ENCODE results near the gene GBX1.
A peak's percentile ranks its signal among the peaks of the same experiment; 100 is the strongest.

GBX1 gene

GRCh38 chr7:151152643-151153513 is 14.6 kb downstream of the GBX1 start:
- H3K4me3 ChIP-seq (ENCODE audit: low read length, poor library complexity, severe bottlenecking): no peak overlapping the region
- no peaks in the 10 kb centered on the region for H3K9me3 ChIP-seq (ENCODE audit: insufficient read depth, low read depth, low read length)
- H3K9ac ChIP-seq (ENCODE audit: low read depth, low read length, poor library complexity, severe bottlenecking): no peak overlapping the region
- H4K20me1 ChIP-seq (ENCODE audit: insufficient read depth, low read length, poor library complexity, severe bottlenecking): no peaks in the 10 kb centered on the region
- TF ChIP-seq CTCF (conservative IDR thresholded peaks at IDR 0.05; ENCODE audit: low read length): peak; percentile 32
- no peak for TF ChIP-seq EZH2phosphoT487 (IDR thresholded peaks at IDR 0.05; ENCODE audit: borderline replicate concordance)
- H3K36me3 ChIP-seq (ENCODE audit: insufficient read depth, low read length): no peaks in the 10 kb centered on the region
- H3K4me1 ChIP-seq (ENCODE audit: insufficient read depth, low read length, poor library complexity, severe bottlenecking): no peaks in the 10 kb centered on the region
- H3K27me3 ChIP-seq (ENCODE audit: insufficient read depth, low read length, poor library complexity, severe bottlenecking): no peaks in the 10 kb centered on the region
- no peaks in the 10 kb centered on the region for H3K79me2 ChIP-seq (ENCODE audit: insufficient read depth, low read length)
- H2AFZ ChIP-seq (ENCODE audit: low read length): no peak overlapping the region
- no peak overlapping the region for H3K4me2 ChIP-seq (ENCODE audit: low read depth, low read length, poor library complexity, severe bottlenecking)
- no peaks in the 10 kb centered on the region for H3K9me2 ChIP-seq (replicated peaks; ENCODE audit: low read depth, low read length)
- no peaks in the 10 kb centered on the region for H3F3A ChIP-seq (ENCODE audit: low read depth)

GRCh38 chr7:151150388-151150787 is 17.1 kb downstream of the GBX1 start:
- H2AFZ ChIP-seq (ENCODE audit: low read length): no peak overlapping the region
- no peak overlapping the region for H3K4me2 ChIP-seq (ENCODE audit: low read depth, low read length, poor library complexity, severe bottlenecking)
- no peak overlapping the region for H3K9ac ChIP-seq (ENCODE audit: low read depth, low read length, poor library complexity, severe bottlenecking)
- H3K9me2 ChIP-seq (replicated peaks; ENCODE audit: low read depth, low read length): no peaks in the 10 kb centered on the region
- H3K9me3 ChIP-seq (ENCODE audit: insufficient read depth, low read depth, low read length): no peaks in the 10 kb centered on the region
- H3K27me3 ChIP-seq (ENCODE audit: insufficient read depth, low read length, poor library complexity, severe bottlenecking): no peaks in the 10 kb centered on the region
- no peaks in the 10 kb centered on the region for H3K4me1 ChIP-seq (ENCODE audit: insufficient read depth, low read length, poor library complexity, severe bottlenecking)
- no peak for TF ChIP-seq EZH2phosphoT487 (IDR thresholded peaks at IDR 0.05; ENCODE audit: borderline replicate concordance)
- no peak for TF ChIP-seq CTCF (conservative IDR thresholded peaks at IDR 0.05; ENCODE audit: low read length)
- no peaks in the 10 kb centered on the region for H4K20me1 ChIP-seq (ENCODE audit: insufficient read depth, low read length, poor library complexity, severe bottlenecking)
- H3K79me2 ChIP-seq (ENCODE audit: insufficient read depth, low read length): no peaks in the 10 kb centered on the region
- no peaks in the 10 kb centered on the region for H3F3A ChIP-seq (ENCODE audit: low read depth)
- no peaks in the 10 kb centered on the region for H3K36me3 ChIP-seq (ENCODE audit: insufficient read depth, low read length)
- H3K4me3 ChIP-seq (ENCODE audit: low read length, poor library complexity, severe bottlenecking): no peak overlapping the region

- Histone ChIP-seq H3K9me2 (replicated peaks; ENCODE audit: low read depth, low read length) (no peaks in the 10 kb centered on the region), H3K9me3 (ENCODE audit: insufficient read depth, low read depth, low read length) (no peaks in the 10 kb centered on the region), H4K20me1 (ENCODE audit: insufficient read depth, low read length, poor library complexity, severe bottlenecking) (no peaks in the 10 kb centered on the region), H3F3A (ENCODE audit: low read depth) (no peaks in the 10 kb centered on the region), H3K79me2 (ENCODE audit: insufficient read depth, low read length) (no peaks in the 10 kb centered on the region), H3K27me3 (ENCODE audit: insufficient read depth, low read length, poor library complexity, severe bottlenecking) (no peaks in the 10 kb centered on the region), H3K4me1 (ENCODE audit: insufficient read depth, low read length, poor library complexity, severe bottlenecking) (no peaks in the 10 kb centered on the region), H3K36me3 (ENCODE audit: insufficient read depth, low read length) (peaks cover 7% of the 10 kb centered on the region; the same call in 1 of the 2 replicates), H3K9ac (ENCODE audit: low read depth, low read length, poor library complexity, severe bottlenecking) (no peak overlapping the region), H2AFZ (ENCODE audit: low read length) (no peak overlapping the region), H3K4me2 (ENCODE audit: low read depth, low read length, poor library complexity, severe bottlenecking) (no peak overlapping the region), H3K4me3 (ENCODE audit: low read length, poor library complexity, severe bottlenecking) (no peak overlapping the region)
- TF ChIP-seq CTCF (conservative IDR thresholded peaks at IDR 0.05; ENCODE audit: low read length) (no peak), EZH2phosphoT487 (IDR thresholded peaks at IDR 0.05; ENCODE audit: borderline replicate concordance) (no peak)
Observed at GRCh38 chr7:151148319-151149259, 18.9 kb downstream of the GBX1 start.

Data from Loucy (cell line).